Hindlimb muscle (tissue), 1 donor: Measurements from ENCODE around the gene BMI1. TPM values are rescaled to one million over a fixed set of nuclear protein-coding genes. Genes with fewer than 3 reads are reported as not detected.
"Not testable (repeated sequence)": the region's sequence is repeated elsewhere in the genome, so short reads cannot be mapped to it uniquely, and the experiment has no call there.

Experiments
- DNase-seq: peaks from one replicate; pipeline ENCODE4 v3.0.0-alpha.2; 2013
- polyA plus RNA-seq: library from polyadenylated mRNA; unstranded; fragments of 120-200 nt; gene quantifications from one replicate; pipeline ENCODE4 v1.2.1, GENCODE V29; 2013; ENCODE audit not compliant: insufficient read length

The BMI1 gene
- polyA plus RNA-seq, 1 donor, result 47.9 TPM

GRCh38 chr10:22340329-22341189, 19.7 kb downstream of the BMI1 start:
- DNase-seq, result peak; percentile 81

DNA sequence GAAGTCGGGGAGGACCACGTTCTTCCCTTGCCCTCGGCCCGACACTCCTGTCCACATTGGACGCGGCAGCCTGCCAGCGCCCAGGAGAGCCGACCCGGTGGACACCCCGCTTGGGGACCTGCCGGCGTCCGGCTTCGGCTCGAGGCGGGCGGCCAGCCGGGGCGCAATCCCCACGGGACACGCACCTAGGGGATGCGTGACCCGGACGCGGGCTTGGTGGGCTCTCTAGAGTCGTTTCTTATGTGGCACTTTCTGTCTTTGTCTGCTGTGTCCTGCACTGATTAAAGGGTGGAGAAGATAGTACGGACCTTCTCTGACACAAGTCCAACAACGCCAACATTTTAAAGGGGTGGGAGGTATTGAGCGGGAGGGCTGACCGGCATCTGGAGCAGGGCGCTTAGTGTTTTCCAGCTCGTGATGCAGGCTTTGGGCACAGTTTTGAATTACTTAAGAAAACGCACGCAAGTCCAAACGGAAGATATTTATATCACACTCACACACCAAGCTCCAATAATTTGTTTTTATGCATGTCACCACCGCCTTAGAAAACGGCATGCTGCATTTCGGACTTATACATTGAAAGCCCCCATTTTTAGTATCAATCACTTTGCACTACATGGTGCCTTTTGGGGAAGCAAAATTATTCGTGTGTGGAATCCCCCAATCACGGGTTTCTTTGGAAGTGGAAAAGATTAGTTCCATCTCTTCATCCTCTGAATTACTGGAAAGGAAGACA, 20.5 kb downstream of the BMI1 start:
- DNase-seq, result no peak

- no peak for DNase-seq
These were observed 21.0 kb downstream of the BMI1 start for GRCh38 chr10:22341926-22342196.

- DNase-seq, result no peak
These were observed 21.5 kb downstream of the BMI1 start for GRCh38 chr10:22342421-22342820.

DNA sequence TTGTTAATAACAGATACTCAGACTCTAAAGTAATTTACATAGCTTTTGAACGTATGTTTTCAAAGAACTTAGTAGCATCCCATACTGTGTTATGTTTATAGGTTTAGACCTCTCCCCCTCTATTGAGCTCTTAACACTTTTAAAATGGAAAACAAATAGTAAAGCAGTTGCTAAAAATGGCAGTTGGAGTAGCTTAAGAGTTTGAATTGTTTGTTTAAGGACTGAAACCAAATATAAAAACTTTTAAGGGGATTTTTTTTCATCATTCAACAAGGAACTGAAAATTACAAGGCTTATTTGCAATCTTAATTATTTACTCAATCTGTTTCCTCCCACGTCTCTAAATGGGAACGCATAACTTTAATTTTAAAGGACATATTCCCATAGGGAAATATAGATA, 22.8 kb downstream of the BMI1 start:
- DNase-seq, result no peak

DNA sequence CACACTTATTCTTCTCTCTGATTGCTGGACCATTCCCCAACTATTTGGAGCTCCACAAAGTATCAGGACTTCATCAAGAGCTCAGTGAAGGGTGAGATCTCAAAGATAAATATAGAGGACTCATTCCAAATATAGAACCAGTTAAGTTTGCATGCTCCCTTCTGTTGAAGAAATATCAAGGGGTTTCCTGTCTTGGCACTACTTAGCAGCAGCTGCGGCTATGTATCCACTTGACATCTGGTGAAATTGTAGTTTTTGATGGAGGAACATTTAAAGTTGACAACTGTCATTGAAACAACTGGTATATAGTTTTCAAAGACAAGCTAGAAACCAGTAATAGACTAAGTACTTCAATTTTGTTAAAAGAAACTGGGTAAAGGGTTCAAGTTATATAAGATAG, 23.4 kb downstream of the BMI1 start:
- DNase-seq, result no peak

DNA sequence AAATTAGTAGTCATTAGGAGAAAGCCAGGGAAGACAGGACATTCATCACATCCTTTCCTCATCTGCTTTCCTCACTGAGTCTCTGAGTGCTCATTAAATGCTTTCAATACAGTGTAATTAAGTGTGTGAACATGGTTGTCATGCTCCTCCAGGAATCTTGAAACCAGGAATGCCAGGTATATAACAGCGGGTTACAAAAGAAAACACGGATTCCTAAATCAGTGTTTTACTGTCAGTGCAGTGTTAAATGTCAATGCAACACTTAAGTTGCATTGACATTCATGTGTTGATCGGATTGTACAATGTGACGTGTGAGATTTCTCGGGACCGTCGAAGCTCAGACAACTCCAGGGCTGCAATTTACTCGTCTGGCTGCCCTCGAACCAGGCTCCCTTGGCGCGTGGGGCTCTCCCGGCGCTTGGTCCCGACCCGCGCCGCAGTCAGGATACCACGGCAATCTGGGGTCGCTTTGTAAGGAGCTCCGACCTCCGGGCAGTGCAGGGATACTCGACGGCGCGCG, 23.9 kb downstream of the BMI1 start:
- no peak for DNase-seq

- no peak for DNase-seq
These were observed 24.6 kb downstream of the BMI1 start, which contains the start of gene SPAG6 for GRCh38 chr10:22345301-22346095. Gene SPAG6 (plus strand): TSS chr10:22345496. CDS start chr10:22345612, 116 bp downstream.

- no peak for DNase-seq
These were observed 25.3 kb downstream of the BMI1 start for GRCh38 chr10:22346096-22346661.

GRCh38 chr10:22349755-22350154, 28.9 kb downstream of the BMI1 start:
- no peak for DNase-seq

- no peak for DNase-seq
These were observed 30.3 kb downstream of the BMI1 start for GRCh38 chr10:22351131-22351703.

GRCh38 chr10:22356324-22356873, 35.5 kb downstream of the BMI1 start:
- no peak for DNase-seq

DNA sequence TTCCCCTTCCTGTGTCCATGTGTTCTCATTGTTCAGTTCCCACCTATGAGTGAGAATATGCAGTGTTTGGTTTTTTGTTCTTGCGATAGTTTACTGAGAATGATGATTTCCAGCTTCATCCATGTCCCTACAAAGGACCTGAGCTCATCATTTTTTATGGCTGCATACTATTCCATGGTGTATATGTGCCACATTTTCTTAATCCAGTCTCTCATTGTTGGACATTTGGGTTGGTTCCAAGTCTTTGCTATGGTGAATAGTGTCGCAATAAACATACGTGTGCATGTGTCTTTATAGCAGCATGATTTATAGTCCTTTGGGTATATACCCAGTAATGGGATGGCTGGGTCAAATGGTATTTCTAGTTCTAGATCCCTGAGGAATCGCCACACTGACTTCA, 36.9 kb downstream of the BMI1 start:
- DNase-seq, result not testable (repeated sequence)

DNA sequence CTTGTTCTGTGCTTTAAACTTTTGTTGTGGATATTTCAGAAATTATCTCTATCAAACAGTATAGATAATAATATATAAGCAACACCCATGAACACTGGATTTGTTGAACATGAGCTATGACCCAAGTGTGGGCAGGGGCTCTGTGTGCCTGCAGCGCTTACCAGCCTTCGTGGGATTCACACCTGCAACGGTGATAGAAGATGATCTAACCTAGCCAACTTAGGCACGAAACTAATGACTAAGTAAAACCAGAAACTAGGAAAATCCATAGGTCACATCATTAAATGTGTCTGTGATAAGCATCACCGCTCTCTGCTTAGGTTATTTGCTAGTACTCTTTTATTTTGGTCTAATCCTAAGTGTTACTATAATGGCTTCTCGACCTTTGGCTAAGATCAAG, 42.4 kb downstream of the BMI1 start:
- no peak for DNase-seq

DNA sequence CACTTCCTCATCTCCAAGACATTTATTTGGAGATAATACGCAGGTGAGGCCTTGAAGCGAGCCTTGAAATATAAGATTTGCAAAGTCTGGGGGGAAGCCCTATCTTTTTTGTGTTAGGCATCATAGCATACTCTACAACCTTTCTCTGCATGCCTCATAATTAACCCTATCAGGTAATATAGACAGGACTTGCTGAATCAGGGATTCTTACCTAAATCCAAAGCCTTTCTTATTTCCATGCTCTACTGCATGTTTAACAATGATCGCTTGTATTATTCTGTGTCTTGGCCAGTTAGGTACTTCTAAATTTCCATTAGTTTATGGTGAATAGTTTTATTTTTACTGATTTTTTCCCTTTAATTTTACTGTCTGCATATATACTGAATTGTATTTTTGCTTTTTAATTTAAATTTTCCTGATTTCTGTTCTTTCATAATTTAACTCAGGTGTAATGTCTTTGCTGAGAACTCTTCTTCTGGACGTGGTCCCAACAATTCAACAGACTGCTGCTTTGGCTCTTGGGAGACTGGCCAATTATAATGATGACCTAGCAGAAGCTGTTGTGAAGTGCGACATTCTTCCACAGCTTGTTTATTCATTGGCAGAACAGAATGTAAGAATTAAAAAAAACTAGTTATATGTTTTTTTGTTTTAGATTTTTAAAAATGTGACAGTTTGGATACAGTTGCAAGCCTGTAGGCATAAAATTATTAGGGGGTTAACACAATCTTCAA, 43.7 kb downstream of the BMI1 start:
- no peak for DNase-seq

- no peak for DNase-seq
These were observed 44.3 kb downstream of the BMI1 start for GRCh38 chr10:22365233-22365632.

GRCh38 chr10:22365644-22366434, 44.9 kb downstream of the BMI1 start:
- DNase-seq, result no peak

DNA sequence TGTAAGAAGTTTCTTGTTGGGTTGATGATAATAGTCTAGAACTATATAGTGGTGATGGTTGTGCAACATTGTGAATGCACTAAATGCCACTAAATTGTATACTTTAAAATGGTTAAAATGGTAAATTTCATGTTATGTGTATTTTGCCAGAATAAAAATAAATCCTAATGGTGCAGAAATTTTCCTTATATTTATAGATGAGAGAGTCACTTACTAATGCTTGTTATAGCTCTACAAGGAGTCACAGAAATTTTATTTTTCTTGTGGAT, 45.5 kb downstream of the BMI1 start:
- DNase-seq, result no peak

GRCh38 chr10:22366771-22367170, 45.9 kb downstream of the BMI1 start:
- no peak for DNase-seq

DNA sequence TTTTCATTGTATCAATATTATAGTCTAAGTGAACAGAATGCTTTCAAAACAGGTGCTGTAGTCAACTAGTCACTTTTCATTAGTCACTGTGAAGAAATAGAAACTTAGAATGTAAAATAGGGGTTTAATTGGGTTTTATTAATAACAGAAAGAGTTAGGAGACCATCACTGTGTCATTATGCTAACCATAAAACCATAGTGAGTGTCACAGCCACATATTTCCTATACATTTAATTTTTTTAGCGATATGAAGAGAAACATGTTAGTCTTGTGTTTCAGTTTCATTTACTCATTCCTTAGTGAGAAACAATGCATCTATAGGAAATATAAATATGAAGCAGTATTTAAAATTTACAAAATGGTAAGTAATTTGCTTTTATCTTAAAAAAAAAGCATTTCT, 46.6 kb downstream of the BMI1 start:
- no peak for DNase-seq

DNA sequence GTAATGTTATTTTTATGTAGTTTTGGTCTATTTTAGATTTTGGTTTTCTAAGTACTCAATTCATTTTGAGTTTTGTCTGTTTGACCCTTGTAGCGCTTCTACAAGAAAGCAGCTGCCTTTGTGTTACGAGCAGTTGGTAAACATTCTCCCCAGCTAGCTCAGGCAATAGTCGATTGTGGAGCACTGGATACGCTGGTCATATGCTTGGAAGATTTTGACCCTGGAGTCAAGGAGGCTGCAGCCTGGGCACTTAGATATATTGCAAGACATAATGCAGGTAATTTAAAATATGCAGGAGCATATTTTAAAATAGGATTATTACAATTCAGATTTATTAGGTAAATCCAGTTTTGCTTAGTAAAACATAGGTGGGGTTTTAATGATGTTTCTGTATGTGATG, 47.5 kb downstream of the BMI1 start:
- no peak for DNase-seq
